SK-N-SH (cell line): Measurements from ENCODE around the gene MATN4. TPM values are rescaled to one million over a fixed set of nuclear protein-coding genes. Genes with fewer than 3 reads are reported as not detected.

Experiments used
- CTCF ChIA-PET: fragments of 300-600, 350-600 bp; formaldehyde crosslinking; extraction: SDS; loops from one replicate; lab custom pipeline; 2021; lab: Yijun Ruan, JAX
- POLR2A ChIA-PET: fragments of 350-600 bp; sonication (Branson Sonifier 250); formaldehyde crosslinking; extraction: SDS; loops from one replicate; lab custom pipeline; 2020; ENCODE audit warnings: antibody characterized with exemption, inconsistent platforms; lab: Yijun Ruan, JAX
- DNase-seq: peaks from one replicate; pipeline ENCODE4 v3.0.0; 2012
- H2AFZ ChIP-seq: fragments of 200-600 bp; sonication (generic); 2 replicates; pipeline ENCODE4 v1.8.1; 2016; ENCODE audit warnings: antibody characterized with exemption, mild to moderate bottlenecking, low read depth
- H3F3A ChIP-seq: fragments of 200-600 bp; sonication (generic); replicated peaks from 2 replicates; pipeline ENCODE3; 2016; ENCODE audit warnings: antibody characterized with exemption, mild to moderate bottlenecking; ENCODE audit not compliant: insufficient read depth
- H3K27ac ChIP-seq, 2 experiments: fragments of 200-500 bp in 1 of 2; fragments of 200-600 bp in 1 of 2; sonication (Bioruptor generic) in 1 of 2; sonication (generic), shearing (Covaris generic) in 1 of 2; 2 replicates each; pipeline versions ENCODE4 v1.5.1 to v1.6.1; 2014 to 2016; ENCODE audit warnings: low read depth in 2 of 2, inconsistent platforms in 1 of 2, low read length in 1 of 2, mild to moderate bottlenecking in 1 of 2, mixed read lengths in 1 of 2
- H3K27me3 ChIP-seq: fragments of 200-600 bp; sonication (generic), shearing (Covaris generic); 2 replicates; pipeline ENCODE4 v1.6.1; 2016; ENCODE audit warnings: mixed run types; ENCODE audit not compliant: insufficient read depth
- H3K36me3 ChIP-seq, 2 experiments: fragments of 200-500 bp in 1 of 2; fragments of 200-600 bp in 1 of 2; sonication (Bioruptor generic) in 1 of 2; sonication (generic) in 1 of 2; replicated peaks in 1 of 2; 2 replicates each; pipeline versions ENCODE3 to v1.5.1; 2014 to 2016; ENCODE audit warnings: low read length in 1 of 2, mild to moderate bottlenecking in 1 of 2; ENCODE audit not compliant: insufficient read depth in 2 of 2, control insufficient read depth in 1 of 2
- H3K4me1 ChIP-seq, 2 experiments: fragments of 200-500 bp in 1 of 2; fragments of 200-600 bp in 1 of 2; sonication (Bioruptor generic) in 1 of 2; sonication (generic), shearing (Covaris generic) in 1 of 2; 2 replicates each; pipeline versions ENCODE4 v1.5.1 to v1.6.1; 2014 to 2016; ENCODE audit warnings: low read depth in 1 of 2, low read length in 1 of 2, mixed run types in 1 of 2; ENCODE audit not compliant: insufficient read depth in 2 of 2, control insufficient read depth in 1 of 2
- H3K4me2 ChIP-seq: fragments of 200-600 bp; sonication (generic), shearing (Covaris generic); 2 replicates; pipeline ENCODE4 v1.6.1; 2017; ENCODE audit warnings: mixed run types
- H3K4me3 ChIP-seq, 2 experiments: fragments of 200-500 bp in 1 of 2; fragments of 200-600 bp in 1 of 2; sonication (Bioruptor generic) in 1 of 2; sonication (generic), shearing (Covaris generic) in 1 of 2; 2 replicates each; pipeline versions ENCODE4 v1.5.1 to v1.8.1; 2014 to 2016; ENCODE audit warnings: low read depth in 2 of 2, inconsistent platforms in 1 of 2, low read length in 1 of 2, mild to moderate bottlenecking in 1 of 2, mixed read lengths in 1 of 2, moderate library complexity in 1 of 2
- H3K79me2 ChIP-seq: fragments of 200-600 bp; sonication (generic); 2 replicates; pipeline ENCODE4 v1.8.1; 2017; ENCODE audit warnings: mild to moderate bottlenecking; ENCODE audit not compliant: insufficient read depth
- H3K9ac ChIP-seq: fragments of 200-600 bp; sonication (generic); 2 replicates; pipeline ENCODE4 v1.6.1; 2017; ENCODE audit warnings: mixed run types
- H3K9me2 ChIP-seq: fragments of 200-600 bp; sonication (generic); 2 replicates; pipeline ENCODE4 v1.6.1; 2017; ENCODE audit warnings: mixed run types
- H3K9me3 ChIP-seq: fragments of 200-600 bp; sonication (generic); 2 replicates; pipeline ENCODE4 v1.6.1; 2017; ENCODE audit warnings: mixed run types, mild to moderate bottlenecking, moderate library complexity
- H4K20me1 ChIP-seq: fragments of 200-600 bp; sonication (generic); 2 replicates; pipeline ENCODE4 v1.6.1; 2017; ENCODE audit warnings: mild to moderate bottlenecking, mixed run types; ENCODE audit not compliant: insufficient read depth
- FOSL2 ChIP-seq: IDR thresholded peaks from 2 replicates; pipeline ENCODE4 v1.4.0; 2012; ENCODE audit warnings: low read depth, mild to moderate bottlenecking, moderate library complexity, borderline replicate concordance
- FOXJ3 ChIP-seq: sonication (generic); formaldehyde crosslinking; IDR thresholded peaks from 2 replicates; pipeline ENCODE4 v1.5.1; 2020; ENCODE audit warnings: mild to moderate bottlenecking, missing genetic modification reagents
- FOXM1 ChIP-seq: IDR thresholded peaks from 2 replicates; pipeline ENCODE4 v1.4.0; 2012; ENCODE audit warnings: low read depth, mild to moderate bottlenecking
- JUND ChIP-seq: IDR thresholded peaks from 2 replicates; pipeline ENCODE4 v1.4.0; 2012
- MXI1 ChIP-seq: IDR thresholded peaks from 2 replicates; pipeline ENCODE4 v1.6.1; 2012; ENCODE audit warnings: mild to moderate bottlenecking, low read depth, low read length, improper control_type of control experiment
- NRF1 ChIP-seq: IDR thresholded peaks from 2 replicates; pipeline ENCODE4 v1.6.1; 2012; ENCODE audit warnings: low read depth, mild to moderate bottlenecking, low read length
- RAD21 ChIP-seq: IDR thresholded peaks from 2 replicates; pipeline ENCODE4 v1.6.1; 2012; ENCODE audit warnings: mild to moderate bottlenecking, low read length
- RCOR1 ChIP-seq: fragments of 150-350 bp; IDR thresholded peaks from 2 replicates; pipeline ENCODE4 v1.6.1; 2017; ENCODE audit warnings: antibody characterized with exemption, low read length
- RFX5 ChIP-seq: IDR thresholded peaks from 2 replicates; pipeline ENCODE4 v1.6.1; 2012; ENCODE audit warnings: mild to moderate bottlenecking, improper control_type of control experiment, low read length
- SIN3A ChIP-seq: IDR thresholded peaks from 2 replicates; pipeline ENCODE4 v1.6.1; 2012; ENCODE audit warnings: low read depth, mild to moderate bottlenecking, low read length, moderate library complexity, borderline replicate concordance
- TAF1 ChIP-seq: IDR thresholded peaks from 2 replicates; pipeline ENCODE4 v1.6.1; 2012; ENCODE audit warnings: low read depth, mild to moderate bottlenecking, low read length, moderate library complexity, borderline replicate concordance
- TCF12 ChIP-seq: IDR thresholded peaks from 2 replicates; pipeline ENCODE4 v1.4.0; 2012
- TEAD4 ChIP-seq: IDR thresholded peaks from 2 replicates; pipeline ENCODE4 v1.4.0; 2012; ENCODE audit warnings: mild to moderate bottlenecking, borderline replicate concordance; ENCODE audit not compliant: insufficient read depth
- WGBS: methylation state at CpG from one replicate; pipeline ENCODE4 v1.1.6; 2017; ENCODE audit warnings: low lambda C conversion rate; 5-methylcytosine and 5-hydroxymethylcytosine counted together
- polyA plus RNA-seq, 3 experiments: library from polyadenylated mRNA; depleted of rRNA; stranded (reverse); fragments of >200 nt; gene quantifications; 2 replicates each; pipeline ENCODE4 v1.2.3, GENCODE V29; 2012
- TF ChIP-seq, protein P1 (sequence below): fragments of 200-600 bp; sonication (generic); IDR thresholded peaks from 2 replicates; pipeline ENCODE4 v1.6.1; 2017; ENCODE audit warnings: antibody characterized with exemption, mild to moderate bottlenecking, moderate library complexity
- TF ChIP-seq, protein P2 (sequence below): fragments of 150-350 bp; IDR thresholded peaks from 2 replicates; pipeline ENCODE4 v1.6.1; 2016; ENCODE audit warnings: mild to moderate bottlenecking, low read depth, low read length
- TF ChIP-seq, protein P3 (sequence below): IDR thresholded peaks from 2 replicates; pipeline ENCODE4 v1.4.0; 2012; ENCODE audit warnings: low read depth
- TF ChIP-seq, protein P4 (sequence below): IDR thresholded peaks from 2 replicates; pipeline ENCODE4 v1.4.0; 2012; ENCODE audit warnings: low read depth, borderline replicate concordance
- TF ChIP-seq, protein P5 (sequence below): fragments of 150-350 bp; IDR thresholded peaks from 2 replicates; pipeline ENCODE4 v1.6.1; 2017; ENCODE audit warnings: antibody characterized with exemption, low read length, low read depth, borderline replicate concordance

MATN4 gene
- polyA plus RNA-seq, 1 of the 3 experiments (the other 2 are of a cell fraction), result 0.16 TPM

DNA sequence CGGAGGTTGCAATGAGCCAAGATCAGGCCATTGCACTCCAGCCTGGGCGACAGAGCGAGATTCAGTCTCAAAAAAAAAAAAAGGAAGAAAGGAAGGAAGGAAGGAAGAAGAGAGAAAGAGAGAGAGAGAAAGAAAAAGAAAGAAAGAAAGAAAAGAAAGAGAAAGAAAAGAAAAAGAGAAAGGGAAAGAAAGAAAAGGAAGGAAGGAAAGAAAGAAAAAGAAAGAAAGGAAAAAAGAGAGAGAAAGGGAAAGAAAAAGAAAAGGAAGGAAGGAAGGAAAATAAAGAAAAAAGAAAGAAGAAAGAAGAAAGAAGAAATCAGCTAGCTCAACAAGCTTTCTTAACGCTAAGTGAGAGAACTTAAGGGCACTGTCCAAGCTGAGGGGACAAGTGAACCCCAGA lies 7.6 kb upstream of the MATN4 start:
- no peaks in the 10 kb centered on the region for H3F3A ChIP-seq
- H3K4me2 ChIP-seq, result no peak overlapping the region
- no peak overlapping the region for H3K27ac ChIP-seq
- ChIA-PET POLR2A (no interaction called here), CTCF (interaction anchor here (0.6 to 9.8 kb wide), 8 partner anchors 8 to 456 kb away, joined by 3 to 122 read pairs (median 6); partner anchors contain the start of gene SYS1)
- DNase-seq, result no peak
- no peaks in the 10 kb centered on the region for H3K36me3 ChIP-seq
- TF ChIP-seq SIN3A (no peak), MXI1 (no peak), TAF1 (no peak), FOXJ3 (no peak), NRF1 (no peak), RCOR1 (no peak), TCF12 (no peak), TEAD4 (no peak), FOXM1 (no peak), RFX5 (no peak), RAD21 (no peak), JUND (no peak), FOSL2 (no peak)
- TF ChIP-seq, protein P1, sequence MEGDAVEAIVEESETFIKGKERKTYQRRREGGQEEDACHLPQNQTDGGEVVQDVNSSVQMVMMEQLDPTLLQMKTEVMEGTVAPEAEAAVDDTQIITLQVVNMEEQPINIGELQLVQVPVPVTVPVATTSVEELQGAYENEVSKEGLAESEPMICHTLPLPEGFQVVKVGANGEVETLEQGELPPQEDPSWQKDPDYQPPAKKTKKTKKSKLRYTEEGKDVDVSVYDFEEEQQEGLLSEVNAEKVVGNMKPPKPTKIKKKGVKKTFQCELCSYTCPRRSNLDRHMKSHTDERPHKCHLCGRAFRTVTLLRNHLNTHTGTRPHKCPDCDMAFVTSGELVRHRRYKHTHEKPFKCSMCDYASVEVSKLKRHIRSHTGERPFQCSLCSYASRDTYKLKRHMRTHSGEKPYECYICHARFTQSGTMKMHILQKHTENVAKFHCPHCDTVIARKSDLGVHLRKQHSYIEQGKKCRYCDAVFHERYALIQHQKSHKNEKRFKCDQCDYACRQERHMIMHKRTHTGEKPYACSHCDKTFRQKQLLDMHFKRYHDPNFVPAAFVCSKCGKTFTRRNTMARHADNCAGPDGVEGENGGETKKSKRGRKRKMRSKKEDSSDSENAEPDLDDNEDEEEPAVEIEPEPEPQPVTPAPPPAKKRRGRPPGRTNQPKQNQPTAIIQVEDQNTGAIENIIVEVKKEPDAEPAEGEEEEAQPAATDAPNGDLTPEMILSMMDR, result no peak
- TF ChIP-seq, protein P2, sequence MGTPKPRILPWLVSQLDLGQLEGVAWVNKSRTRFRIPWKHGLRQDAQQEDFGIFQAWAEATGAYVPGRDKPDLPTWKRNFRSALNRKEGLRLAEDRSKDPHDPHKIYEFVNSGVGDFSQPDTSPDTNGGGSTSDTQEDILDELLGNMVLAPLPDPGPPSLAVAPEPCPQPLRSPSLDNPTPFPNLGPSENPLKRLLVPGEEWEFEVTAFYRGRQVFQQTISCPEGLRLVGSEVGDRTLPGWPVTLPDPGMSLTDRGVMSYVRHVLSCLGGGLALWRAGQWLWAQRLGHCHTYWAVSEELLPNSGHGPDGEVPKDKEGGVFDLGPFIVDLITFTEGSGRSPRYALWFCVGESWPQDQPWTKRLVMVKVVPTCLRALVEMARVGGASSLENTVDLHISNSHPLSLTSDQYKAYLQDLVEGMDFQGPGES, result no peak
- TF ChIP-seq, protein P3, sequence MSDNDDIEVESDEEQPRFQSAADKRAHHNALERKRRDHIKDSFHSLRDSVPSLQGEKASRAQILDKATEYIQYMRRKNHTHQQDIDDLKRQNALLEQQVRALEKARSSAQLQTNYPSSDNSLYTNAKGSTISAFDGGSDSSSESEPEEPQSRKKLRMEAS, result no peak
- TF ChIP-seq, protein P4, sequence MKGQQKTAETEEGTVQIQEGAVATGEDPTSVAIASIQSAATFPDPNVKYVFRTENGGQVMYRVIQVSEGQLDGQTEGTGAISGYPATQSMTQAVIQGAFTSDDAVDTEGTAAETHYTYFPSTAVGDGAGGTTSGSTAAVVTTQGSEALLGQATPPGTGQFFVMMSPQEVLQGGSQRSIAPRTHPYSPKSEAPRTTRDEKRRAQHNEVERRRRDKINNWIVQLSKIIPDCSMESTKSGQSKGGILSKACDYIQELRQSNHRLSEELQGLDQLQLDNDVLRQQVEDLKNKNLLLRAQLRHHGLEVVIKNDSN, result no peak
- TF ChIP-seq, protein P5, sequence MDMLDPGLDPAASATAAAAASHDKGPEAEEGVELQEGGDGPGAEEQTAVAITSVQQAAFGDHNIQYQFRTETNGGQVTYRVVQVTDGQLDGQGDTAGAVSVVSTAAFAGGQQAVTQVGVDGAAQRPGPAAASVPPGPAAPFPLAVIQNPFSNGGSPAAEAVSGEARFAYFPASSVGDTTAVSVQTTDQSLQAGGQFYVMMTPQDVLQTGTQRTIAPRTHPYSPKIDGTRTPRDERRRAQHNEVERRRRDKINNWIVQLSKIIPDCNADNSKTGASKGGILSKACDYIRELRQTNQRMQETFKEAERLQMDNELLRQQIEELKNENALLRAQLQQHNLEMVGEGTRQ, result no peak
- no peaks in the 10 kb centered on the region for H3K79me2 ChIP-seq
- H3K27me3 ChIP-seq, result peaks cover 12% of the 10 kb centered on the region; the same call in 1 of the 2 replicates
- H3K9ac ChIP-seq, result no peak overlapping the region
- WGBS, result 85% methylated on average over 4 of the region's 4 CpGs
- H3K4me1 ChIP-seq, result no peaks in the 10 kb centered on the region
- H2AFZ ChIP-seq, result no peak overlapping the region
- H3K9me3 ChIP-seq, result no peaks in the 10 kb centered on the region
- H3K9me2 ChIP-seq, result no peaks in the 10 kb centered on the region
- no peaks in the 10 kb centered on the region for H4K20me1 ChIP-seq
- H3K4me3 ChIP-seq, result no peak overlapping the region
